ENCODE data around the gene PHGDH. TPM values are rescaled to one million over a fixed set of nuclear protein-coding genes. Genes with fewer than 3 reads are reported as not detected.
A peak's percentile ranks its signal among the peaks of the same experiment; 100 is the strongest.
"Not testable (repeated sequence)": the region's sequence is repeated elsewhere in the genome, so short reads cannot be mapped to it uniquely, and the experiment has no call there.

The PHGDH gene
- total and polyA plus RNA-seq, 2 donors, result 13.4 to 65.7 TPM

DNA sequence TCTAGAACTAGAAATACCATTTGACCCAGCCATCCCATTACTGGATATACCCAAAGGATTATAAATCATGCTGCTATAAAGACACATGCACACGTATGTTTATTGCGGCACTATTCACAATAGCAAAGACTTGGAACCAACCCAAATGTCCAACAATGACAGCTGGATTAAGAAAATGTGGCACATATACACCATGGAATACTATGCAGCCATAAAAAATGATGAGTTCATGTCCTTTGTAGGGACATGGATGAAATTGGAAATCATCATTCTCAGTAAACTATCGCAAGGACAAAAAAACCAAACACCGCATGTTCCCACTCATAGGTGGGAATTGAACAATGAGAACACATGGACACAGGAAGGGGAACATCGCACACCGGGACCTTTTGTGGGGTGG, 5.1 kb upstream of the PHGDH start:
- 92% methylated on average over 6 of the region's 6 CpGs for WGBS
- not testable (repeated sequence) for H3K9me3 ChIP-seq (ENCODE audit: control insufficient read depth in 2 of 2, insufficient read depth in 1 of 2, low read length in 1 of 2)

DNA sequence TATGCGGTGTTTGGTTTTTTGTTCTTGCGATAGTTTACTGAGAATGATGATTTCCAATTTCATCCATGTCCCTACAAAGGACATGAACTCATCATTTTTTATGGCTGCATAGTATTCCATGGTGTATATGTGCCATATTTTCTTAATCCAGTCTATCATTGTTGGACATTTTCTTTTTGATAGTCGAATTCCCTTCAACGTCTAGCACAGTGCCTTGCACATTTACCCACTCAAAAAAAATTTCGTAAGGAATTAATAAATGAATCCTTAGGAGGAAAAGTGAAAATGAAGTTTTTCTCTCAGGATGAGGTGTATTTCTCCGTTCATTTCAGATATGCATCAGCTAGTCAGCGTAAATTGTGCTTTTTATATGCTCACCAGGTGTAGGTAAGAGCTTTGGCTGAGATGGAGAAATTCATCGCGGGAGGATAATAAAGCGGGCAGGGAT, 354 bp upstream of the PHGDH start:
- WGBS, result 13% methylated on average over 8 of the region's 10 CpGs
- Histone ChIP-seq H3K4me3 (ENCODE audit: low read length in 2 of 2) (peak overlapping the region; percentile 69 to 77), H3K4me1 (ENCODE audit: control insufficient read depth in 2 of 2, insufficient read depth in 2 of 2, low read length in 2 of 2) (peaks cover 0 to 23% of the 10 kb centered on the region in 2 donors)
- H3K27ac ChIP-seq (ENCODE audit: low read depth in 1 of 2, low read length in 1 of 2); DNase-seq (ENCODE audit: low read depth in 6 of 9, low spot score in 9 of 9); H3K9me3 ChIP-seq (ENCODE audit: control insufficient read depth in 2 of 2, insufficient read depth in 1 of 2, low read length in 1 of 2); H3K36me3 ChIP-seq (ENCODE audit: control insufficient read depth in 2 of 2, insufficient read depth in 2 of 2, low read length in 1 of 2); H3K27me3 ChIP-seq (ENCODE audit: control insufficient read depth in 2 of 2, insufficient read depth in 1 of 2, low read length in 1 of 2): not testable (repeated sequence)

More for the DNA sequence above, 5.1 kb upstream of the PHGDH start:
- not testable (repeated sequence) for H3K36me3 ChIP-seq (ENCODE audit: control insufficient read depth in 2 of 2, insufficient read depth in 2 of 2, low read length in 1 of 2); H3K27ac ChIP-seq (ENCODE audit: low read depth in 1 of 2, low read length in 1 of 2); H3K4me3 ChIP-seq (ENCODE audit: low read length in 2 of 2); H3K27me3 ChIP-seq (ENCODE audit: control insufficient read depth in 2 of 2, insufficient read depth in 1 of 2, low read length in 1 of 2); DNase-seq (ENCODE audit: low read depth in 6 of 9, low spot score in 9 of 9); H3K4me1 ChIP-seq (ENCODE audit: control insufficient read depth in 2 of 2, insufficient read depth in 2 of 2, low read length in 2 of 2)

DNA sequence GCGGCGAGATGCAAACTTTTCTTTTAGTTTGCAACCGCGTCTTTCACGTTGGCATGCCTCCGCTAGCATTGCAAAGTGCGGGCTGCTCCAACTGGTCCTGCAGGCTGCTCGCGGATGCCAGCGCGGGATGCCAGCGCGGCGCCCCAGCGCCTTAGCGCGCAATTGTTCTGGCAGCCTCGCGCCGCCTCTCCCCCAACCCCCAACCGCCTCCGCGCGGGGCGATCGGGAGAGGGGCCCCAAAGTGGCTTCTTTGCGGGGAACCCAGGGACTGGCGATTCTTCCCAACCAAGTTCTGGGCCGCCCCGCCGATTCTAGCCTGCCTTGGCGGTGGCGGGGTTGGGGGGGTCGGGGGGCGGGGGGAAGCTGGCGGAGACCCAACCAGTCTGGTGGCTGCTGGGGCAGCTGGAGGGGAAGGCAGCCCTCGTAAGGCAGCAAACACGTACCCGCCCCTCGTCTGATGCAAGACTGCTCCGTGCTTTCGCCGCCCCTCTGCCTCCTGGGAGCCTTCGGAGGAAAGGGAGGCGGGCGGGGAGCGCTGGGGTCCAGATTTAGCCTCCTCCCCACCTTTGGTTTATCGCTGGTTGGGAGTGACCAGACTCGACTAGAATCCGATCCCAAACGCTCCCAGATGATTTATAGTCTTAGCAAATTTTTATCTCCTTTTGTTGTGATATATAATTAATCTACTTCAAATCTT, 756 bp downstream of the PHGDH start:
- peak in 5 of 9 donors; percentile 34 to 76 (median 49) for DNase-seq (ENCODE audit: low read depth in 6 of 9, low spot score in 9 of 9)
- H3K27me3 ChIP-seq (ENCODE audit: control insufficient read depth in 2 of 2, insufficient read depth in 1 of 2, low read length in 1 of 2), result peaks cover 0 to 6% of the 10 kb centered on the region in 2 donors
- WGBS, result under 1% methylated on average over 51 of the region's 51 CpGs
- peaks cover 0 to 23% of the 10 kb centered on the region in 2 donors for H3K4me1 ChIP-seq (ENCODE audit: control insufficient read depth in 2 of 2, insufficient read depth in 2 of 2, low read length in 2 of 2)
- H3K36me3 ChIP-seq (ENCODE audit: control insufficient read depth in 2 of 2, insufficient read depth in 2 of 2, low read length in 1 of 2), result no peaks in the 10 kb centered on the region
- H3K27ac ChIP-seq (ENCODE audit: low read depth in 1 of 2, low read length in 1 of 2), result peak overlapping the region in 1 of 2 donors; percentile 27
- H3K9me3 ChIP-seq (ENCODE audit: control insufficient read depth in 2 of 2, insufficient read depth in 1 of 2, low read length in 1 of 2), result no peaks in the 10 kb centered on the region
- peak overlapping the region; percentile 69 to 77 for H3K4me3 ChIP-seq (ENCODE audit: low read length in 2 of 2)

DNA sequence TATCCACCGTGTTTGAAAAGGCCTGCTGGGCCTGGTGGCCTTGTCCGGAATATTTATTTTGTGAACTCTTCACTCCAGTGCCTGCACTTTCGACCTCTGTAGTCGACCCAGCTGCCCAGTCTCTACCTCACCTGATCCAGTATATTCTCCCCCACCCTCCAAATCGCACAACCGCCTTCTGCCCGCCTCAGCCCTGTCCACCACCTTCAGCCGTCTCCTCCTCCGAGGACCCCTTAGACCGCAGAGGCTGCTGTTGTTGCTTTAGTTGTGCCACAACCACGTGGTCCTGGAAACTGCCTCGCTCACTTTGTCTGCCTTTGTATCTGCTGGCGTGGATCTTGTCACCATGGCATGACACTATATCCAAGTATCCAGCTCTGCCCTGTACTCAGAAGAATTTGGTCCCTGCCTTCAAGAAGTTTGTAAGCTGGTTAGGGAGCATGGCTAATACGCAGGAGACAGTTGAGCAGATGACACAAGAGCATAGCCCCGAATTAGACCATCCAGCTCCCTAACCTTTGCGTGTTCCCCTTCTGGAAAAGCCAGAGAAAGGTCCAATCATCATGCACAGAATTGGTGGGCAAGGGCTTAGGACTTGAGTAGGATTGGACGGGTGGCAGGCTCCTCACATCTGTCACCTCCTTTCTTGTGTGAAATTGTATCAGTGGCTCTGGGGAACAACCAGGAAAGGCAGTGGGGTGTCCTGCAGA, 1.5 kb downstream of the PHGDH start:
- WGBS, result 68% methylated on average over 17 of the region's 17 CpGs
- Histone ChIP-seq H3K4me1 (ENCODE audit: control insufficient read depth in 2 of 2, insufficient read depth in 2 of 2, low read length in 2 of 2) (peaks cover 0 to 23% of the 10 kb centered on the region in 2 donors), H3K27me3 (ENCODE audit: control insufficient read depth in 2 of 2, insufficient read depth in 1 of 2, low read length in 1 of 2) (peaks cover 0 to 6% of the 10 kb centered on the region in 2 donors), H3K4me3 (ENCODE audit: low read length in 2 of 2) (peak overlapping the region; percentile 69 to 77), H3K9me3 (ENCODE audit: control insufficient read depth in 2 of 2, insufficient read depth in 1 of 2, low read length in 1 of 2) (no peaks in the 10 kb centered on the region), H3K36me3 (ENCODE audit: control insufficient read depth in 2 of 2, insufficient read depth in 2 of 2, low read length in 1 of 2) (no peaks in the 10 kb centered on the region), H3K27ac (ENCODE audit: low read depth in 1 of 2, low read length in 1 of 2) (no peak overlapping the region)
- DNase-seq (ENCODE audit: low read depth in 6 of 9, low spot score in 9 of 9), result peak in 2 of 9 donors; percentile 12 to 39

DNA sequence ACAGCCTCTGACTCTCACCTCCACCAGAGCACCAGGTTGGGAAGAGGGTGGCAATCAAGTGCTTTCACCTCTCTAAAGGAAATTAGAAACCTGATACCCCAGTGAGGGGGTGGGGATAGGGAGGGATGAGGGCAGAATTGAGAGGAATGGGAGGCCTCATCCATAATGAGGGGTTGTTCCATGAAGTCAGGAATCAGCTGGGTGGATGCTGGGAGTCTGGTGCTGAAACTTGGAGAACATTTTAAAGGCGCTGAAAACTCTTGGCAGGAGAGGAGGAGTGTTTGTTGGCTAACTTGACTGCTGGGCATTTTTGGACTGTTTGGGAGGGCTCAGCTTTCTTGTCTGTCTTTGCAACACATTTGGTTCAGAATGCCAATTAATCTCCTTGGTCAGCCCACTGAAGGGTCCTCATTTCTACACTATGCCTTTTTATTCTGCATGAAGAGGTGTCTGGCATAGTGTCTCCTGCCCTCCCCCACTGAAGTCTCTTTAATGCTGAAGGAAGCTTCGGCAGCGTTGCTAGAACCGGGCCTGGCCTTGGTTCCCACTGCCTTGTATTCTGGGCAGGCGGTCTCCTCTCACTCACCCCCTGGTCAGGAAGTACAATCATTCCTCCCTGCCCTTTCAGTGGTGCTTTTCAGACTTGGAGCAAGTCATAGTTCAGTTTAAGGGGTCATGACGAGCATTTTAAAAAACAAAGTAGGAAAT, 2.2 kb downstream of the PHGDH start:
- H3K9me3 ChIP-seq (ENCODE audit: control insufficient read depth in 2 of 2, insufficient read depth in 1 of 2, low read length in 1 of 2), result no peaks in the 10 kb centered on the region
- H3K27me3 ChIP-seq (ENCODE audit: control insufficient read depth in 2 of 2, insufficient read depth in 1 of 2, low read length in 1 of 2), result peaks cover 0 to 5% of the 10 kb centered on the region in 2 donors
- 96% methylated on average over 6 of the region's 6 CpGs for WGBS
- DNase-seq (ENCODE audit: low read depth in 6 of 9, low spot score in 9 of 9), result no peak
- H3K4me3 ChIP-seq (ENCODE audit: low read length in 2 of 2), result peak overlapping the region in 1 of 2 donors; percentile 69
- H3K36me3 ChIP-seq (ENCODE audit: control insufficient read depth in 2 of 2, insufficient read depth in 2 of 2, low read length in 1 of 2), result no peaks in the 10 kb centered on the region
- H3K27ac ChIP-seq (ENCODE audit: low read depth in 1 of 2, low read length in 1 of 2), result no peak overlapping the region
- peaks cover 0 to 23% of the 10 kb centered on the region in 2 donors for H3K4me1 ChIP-seq (ENCODE audit: control insufficient read depth in 2 of 2, insufficient read depth in 2 of 2, low read length in 2 of 2)

DNA sequence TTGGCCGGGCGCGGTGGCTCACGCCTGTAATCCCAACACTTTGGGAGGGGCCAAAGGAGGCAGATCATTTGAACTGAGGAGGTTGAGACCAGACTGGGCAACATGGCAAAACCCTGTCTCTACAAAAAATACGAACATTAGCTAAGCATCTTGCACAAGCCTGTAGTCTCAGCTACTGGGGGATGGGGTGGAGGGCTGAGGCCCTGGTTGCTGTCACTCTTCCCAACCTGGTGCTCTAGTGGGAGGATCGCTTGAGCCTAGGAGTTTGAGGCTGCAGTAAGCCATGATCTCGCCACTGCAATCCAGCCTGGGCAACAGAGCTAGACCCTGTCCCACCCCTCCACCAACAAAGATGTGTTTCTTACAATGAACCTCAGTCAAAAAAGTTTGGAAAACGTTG, 2.8 kb downstream of the PHGDH start:
- H3K4me1 ChIP-seq (ENCODE audit: control insufficient read depth in 2 of 2, insufficient read depth in 2 of 2, low read length in 2 of 2), result peaks cover 0 to 23% of the 10 kb centered on the region in 2 donors
- no peak overlapping the region for H3K4me3 ChIP-seq (ENCODE audit: low read length in 2 of 2)
- H3K27me3 ChIP-seq (ENCODE audit: control insufficient read depth in 2 of 2, insufficient read depth in 1 of 2, low read length in 1 of 2), result peaks cover 0 to 2% of the 10 kb centered on the region in 2 donors
- DNase-seq (ENCODE audit: low read depth in 6 of 9, low spot score in 9 of 9), result no peak
- no peaks in the 10 kb centered on the region for H3K9me3 ChIP-seq (ENCODE audit: control insufficient read depth in 2 of 2, insufficient read depth in 1 of 2, low read length in 1 of 2)
- no peaks in the 10 kb centered on the region for H3K36me3 ChIP-seq (ENCODE audit: control insufficient read depth in 2 of 2, insufficient read depth in 2 of 2, low read length in 1 of 2)
- 93% methylated on average over 8 of the region's 8 CpGs for whole genome bisulfite sequencing
- H3K27ac ChIP-seq (ENCODE audit: low read depth in 1 of 2, low read length in 1 of 2), result no peak overlapping the region

DNA sequence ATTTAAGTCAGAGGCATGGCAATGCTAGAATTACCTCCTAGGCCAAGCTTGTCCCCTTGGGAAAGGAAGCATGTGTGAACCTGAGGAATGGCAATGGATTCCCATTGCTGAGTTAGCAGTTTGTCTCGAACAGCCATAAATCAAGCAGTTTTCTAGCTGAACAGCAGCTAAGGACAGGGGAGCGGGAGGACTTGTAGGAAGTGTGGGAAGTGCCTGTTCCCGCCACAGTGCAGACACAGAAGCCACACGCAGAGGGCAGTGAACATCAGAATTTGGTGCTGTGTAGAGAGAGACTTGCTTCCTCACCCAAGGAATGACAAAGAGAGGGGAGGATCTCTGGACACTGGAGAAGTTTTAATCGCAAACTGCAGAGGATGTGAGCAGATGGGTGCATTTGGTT, 3.8 kb downstream of the PHGDH start:
- 42% methylated on average over 5 of the region's 5 CpGs for WGBS
- DNase-seq (ENCODE audit: low read depth in 6 of 9, low spot score in 9 of 9), result no peak
- Histone ChIP-seq H3K9me3 (ENCODE audit: control insufficient read depth in 2 of 2, insufficient read depth in 1 of 2, low read length in 1 of 2) (no peaks in the 10 kb centered on the region), H3K36me3 (ENCODE audit: control insufficient read depth in 2 of 2, insufficient read depth in 2 of 2, low read length in 1 of 2) (no peaks in the 10 kb centered on the region), H3K27ac (ENCODE audit: low read depth in 1 of 2, low read length in 1 of 2) (no peak overlapping the region), H3K4me1 (ENCODE audit: control insufficient read depth in 2 of 2, insufficient read depth in 2 of 2, low read length in 2 of 2) (peaks cover 0 to 23% of the 10 kb centered on the region in 2 donors), H3K4me3 (ENCODE audit: low read length in 2 of 2) (no peak overlapping the region), H3K27me3 (ENCODE audit: control insufficient read depth in 2 of 2, insufficient read depth in 1 of 2, low read length in 1 of 2) (peaks cover 0 to 2% of the 10 kb centered on the region in 2 donors)

DNA sequence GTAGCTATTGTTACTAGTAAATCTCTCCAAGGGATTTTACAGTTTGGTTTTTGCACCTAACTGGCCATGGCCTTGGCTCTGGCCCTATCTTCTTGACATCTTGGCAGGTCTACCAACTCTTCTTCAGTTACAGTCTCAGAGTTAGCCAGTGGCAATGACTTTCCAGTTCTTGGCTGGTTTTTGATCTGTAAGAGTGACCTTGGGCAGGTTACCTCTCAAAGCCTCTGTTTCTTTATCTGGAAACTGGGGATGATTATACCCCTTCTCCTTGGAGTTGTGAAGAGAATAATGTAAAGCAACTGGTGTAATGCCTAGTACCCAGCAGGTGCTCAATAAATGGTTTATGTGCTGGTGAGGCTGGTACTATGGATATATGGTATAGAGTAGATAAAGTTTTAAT, 6.7 kb downstream of the PHGDH start:
- Histone ChIP-seq H3K36me3 (ENCODE audit: control insufficient read depth in 2 of 2, insufficient read depth in 2 of 2, low read length in 1 of 2) (peaks cover 9 to 12% of the 10 kb centered on the region in 2 donors), H3K27ac (ENCODE audit: low read depth in 1 of 2, low read length in 1 of 2) (no peak overlapping the region), H3K4me1 (ENCODE audit: control insufficient read depth in 2 of 2, insufficient read depth in 2 of 2, low read length in 2 of 2) (peaks cover 2 to 20% of the 10 kb centered on the region in 2 donors), H3K27me3 (ENCODE audit: control insufficient read depth in 2 of 2, insufficient read depth in 1 of 2, low read length in 1 of 2) (no peaks in the 10 kb centered on the region), H3K9me3 (ENCODE audit: control insufficient read depth in 2 of 2, insufficient read depth in 1 of 2, low read length in 1 of 2) (no peaks in the 10 kb centered on the region), H3K4me3 (ENCODE audit: low read length in 2 of 2) (no peak overlapping the region)
- DNase-seq (ENCODE audit: low read depth in 6 of 9, low spot score in 9 of 9), result no peak

DNA sequence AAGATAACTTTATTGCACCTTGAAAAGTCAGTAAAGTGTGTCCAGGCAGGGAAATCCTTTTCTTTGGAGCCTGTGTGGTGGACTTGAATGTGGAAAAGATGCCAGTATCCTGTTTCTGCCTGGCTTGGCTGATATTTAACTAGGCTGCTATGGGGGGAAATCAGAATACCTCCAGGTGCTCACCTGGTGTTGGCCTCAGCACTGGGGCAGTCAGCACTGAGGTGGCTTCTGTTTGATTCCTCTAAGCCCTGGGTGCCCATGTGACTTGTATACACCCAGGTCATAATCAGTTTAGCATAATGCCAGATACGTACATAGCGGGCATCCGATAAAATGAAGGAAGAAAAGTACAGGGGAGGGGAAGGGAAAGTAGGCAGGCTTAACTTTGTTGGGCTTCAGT, 7.2 kb downstream of the PHGDH start:
- 98% methylated on average over 3 of the region's 3 CpGs for WGBS
- Histone ChIP-seq H3K9me3 (ENCODE audit: control insufficient read depth in 2 of 2, insufficient read depth in 1 of 2, low read length in 1 of 2) (no peaks in the 10 kb centered on the region), H3K27ac (ENCODE audit: low read depth in 1 of 2, low read length in 1 of 2) (no peak overlapping the region)

More for the DNA sequence above, 7.2 kb downstream of the PHGDH start:
- H3K4me3 ChIP-seq (ENCODE audit: low read length in 2 of 2), result no peak overlapping the region
- H3K27me3 ChIP-seq (ENCODE audit: control insufficient read depth in 2 of 2, insufficient read depth in 1 of 2, low read length in 1 of 2), result no peaks in the 10 kb centered on the region
- peaks cover 2 to 15% of the 10 kb centered on the region in 2 donors for H3K4me1 ChIP-seq (ENCODE audit: control insufficient read depth in 2 of 2, insufficient read depth in 2 of 2, low read length in 2 of 2)
- DNase-seq (ENCODE audit: low read depth in 6 of 9, low spot score in 9 of 9), result no peak
- H3K36me3 ChIP-seq (ENCODE audit: control insufficient read depth in 2 of 2, insufficient read depth in 2 of 2, low read length in 1 of 2), result peaks cover 13 to 15% of the 10 kb centered on the region in 2 donors
